NCI-H774 (cell line): ENCODE measurements around the gene SETD1B.
"Not testable (repeated sequence)": the region's sequence is repeated elsewhere in the genome, so short reads cannot be mapped to it uniquely, and the experiment has no call there.

ENCODE experiments used
- DNase-seq: peaks from one replicate; lab custom pipeline; 2025; lab: John Stamatoyannopoulos, UW

SETD1B gene

DNA sequence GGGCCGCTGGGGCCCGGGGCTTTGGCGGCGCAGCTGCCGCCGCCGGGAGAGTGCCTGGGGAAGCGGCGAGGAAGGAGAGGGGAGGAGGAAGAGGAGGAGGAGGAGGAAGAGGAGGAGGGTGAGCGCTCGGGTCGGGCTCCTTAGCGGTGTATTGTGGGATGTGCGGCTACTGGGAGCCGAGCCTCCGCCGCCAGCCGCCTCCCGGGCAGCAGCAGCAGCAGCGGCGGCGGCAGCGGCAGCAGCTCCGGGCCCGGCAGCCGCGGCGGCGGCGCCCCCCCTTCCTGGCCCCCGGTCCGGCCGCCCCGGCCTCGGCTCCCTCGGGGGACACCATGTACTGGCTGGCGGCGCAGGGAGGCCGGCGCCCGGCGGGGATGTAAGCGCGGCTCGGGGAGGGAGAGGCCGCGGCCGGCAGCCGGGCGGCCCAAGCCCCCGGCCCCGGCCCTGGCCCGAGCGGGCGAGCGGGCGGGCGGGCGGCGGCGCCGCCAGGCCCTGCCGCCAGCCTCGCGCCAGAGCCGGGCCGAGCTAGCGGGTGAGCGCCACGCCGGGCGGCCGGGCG, at the start of gene SETD1B:
Gene SETD1B (plus strand): TSS at position 149 of the 556 bp plus-strand sequence. CDS start 729 bp downstream, outside the sequence.
- DNase-seq = peak; percentile 13

- no peak for DNase-seq
These were observed 49.0 kb upstream of the SETD1B start for GRCh38 chr12:121754836-121755235.

GRCh38 chr12:121755591-121755990, 48.2 kb upstream of the SETD1B start:
- no peak for DNase-seq

GRCh38 chr12:121758536-121758935, 45.3 kb upstream of the SETD1B start:
- DNase-seq = not testable (repeated sequence)

DNA sequence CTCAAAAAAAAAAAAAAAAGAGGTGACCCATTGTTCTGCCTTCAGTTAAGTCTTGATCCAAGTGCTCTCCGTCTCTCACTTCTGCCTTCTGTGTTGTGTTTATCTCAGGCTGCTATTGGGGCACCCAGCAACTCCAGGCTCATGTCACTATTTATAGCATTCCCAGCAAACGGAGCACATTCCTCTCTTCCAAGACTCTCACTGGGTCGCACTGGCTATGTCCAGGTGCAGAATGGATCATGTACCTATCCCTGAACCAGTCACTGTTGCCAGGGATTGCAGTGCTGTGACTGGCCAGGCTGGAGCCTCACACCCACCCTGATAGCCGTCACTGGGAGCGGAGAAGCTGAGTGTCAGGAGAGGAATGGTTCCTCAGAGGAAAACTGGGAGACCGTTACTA, 41.5 kb upstream of the SETD1B start:
- DNase-seq = no peak

GRCh38 chr12:121764808-121765207, 39.0 kb upstream of the SETD1B start:
- no peak for DNase-seq

DNA sequence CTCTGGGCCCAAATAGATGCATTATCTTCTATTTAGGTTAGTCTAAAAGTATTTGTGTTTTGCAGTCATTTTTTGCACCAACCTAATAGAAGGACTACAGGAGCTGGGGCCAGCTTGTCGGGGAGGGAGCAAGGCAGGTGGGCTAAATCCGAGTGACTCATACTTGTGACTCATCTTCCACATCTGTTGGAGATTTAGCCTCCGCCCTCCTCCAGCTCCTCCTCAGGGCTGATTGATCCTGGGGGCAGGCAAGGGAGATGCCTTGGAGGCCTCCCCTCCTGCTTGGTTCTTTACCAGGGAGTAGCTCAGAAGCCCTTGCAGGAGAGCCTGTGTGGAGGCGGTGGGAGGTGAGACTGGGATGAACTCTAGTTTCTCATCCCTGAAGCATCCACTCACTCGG, 38.2 kb upstream of the SETD1B start:
- no peak for DNase-seq

- no peak for DNase-seq
These were observed 37.3 kb upstream of the SETD1B start for GRCh38 chr12:121766290-121767039.

DNA sequence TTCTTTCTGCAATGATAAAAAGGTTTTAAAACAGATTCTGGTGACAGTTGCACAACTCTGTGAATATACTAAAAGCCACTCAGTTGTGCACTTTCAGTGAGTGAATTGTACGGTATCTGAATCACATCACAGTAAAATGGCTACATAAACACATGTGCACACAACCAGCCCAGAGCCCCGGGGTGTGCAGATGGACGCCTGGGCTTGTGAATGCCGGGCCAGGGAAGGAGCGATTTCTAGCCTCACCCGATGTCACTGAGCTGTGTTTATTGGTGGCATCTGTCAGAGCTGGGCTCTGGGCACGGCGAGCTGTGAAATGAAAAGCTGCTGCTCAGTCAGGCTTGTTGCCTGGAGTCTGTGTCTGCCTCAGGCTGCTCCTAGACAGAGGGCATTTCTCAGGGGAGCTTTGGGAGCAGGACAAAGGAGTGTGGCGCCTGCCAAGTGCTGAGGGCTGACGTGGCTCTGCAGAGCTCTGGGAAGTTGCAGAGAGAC, 36.2 kb upstream of the SETD1B start:
- DNase-seq = no peak

- no peak for DNase-seq
These were observed 34.4 kb upstream of the SETD1B start for GRCh38 chr12:121769297-121769830.

GRCh38 chr12:121769831-121770301, 33.9 kb upstream of the SETD1B start:
- DNase-seq = no peak

GRCh38 chr12:121770388-121770787, 33.4 kb upstream of the SETD1B start:
- DNase-seq = no peak

- DNase-seq = no peak
These were observed 32.8 kb upstream of the SETD1B start for GRCh38 chr12:121770813-121771625.

DNA sequence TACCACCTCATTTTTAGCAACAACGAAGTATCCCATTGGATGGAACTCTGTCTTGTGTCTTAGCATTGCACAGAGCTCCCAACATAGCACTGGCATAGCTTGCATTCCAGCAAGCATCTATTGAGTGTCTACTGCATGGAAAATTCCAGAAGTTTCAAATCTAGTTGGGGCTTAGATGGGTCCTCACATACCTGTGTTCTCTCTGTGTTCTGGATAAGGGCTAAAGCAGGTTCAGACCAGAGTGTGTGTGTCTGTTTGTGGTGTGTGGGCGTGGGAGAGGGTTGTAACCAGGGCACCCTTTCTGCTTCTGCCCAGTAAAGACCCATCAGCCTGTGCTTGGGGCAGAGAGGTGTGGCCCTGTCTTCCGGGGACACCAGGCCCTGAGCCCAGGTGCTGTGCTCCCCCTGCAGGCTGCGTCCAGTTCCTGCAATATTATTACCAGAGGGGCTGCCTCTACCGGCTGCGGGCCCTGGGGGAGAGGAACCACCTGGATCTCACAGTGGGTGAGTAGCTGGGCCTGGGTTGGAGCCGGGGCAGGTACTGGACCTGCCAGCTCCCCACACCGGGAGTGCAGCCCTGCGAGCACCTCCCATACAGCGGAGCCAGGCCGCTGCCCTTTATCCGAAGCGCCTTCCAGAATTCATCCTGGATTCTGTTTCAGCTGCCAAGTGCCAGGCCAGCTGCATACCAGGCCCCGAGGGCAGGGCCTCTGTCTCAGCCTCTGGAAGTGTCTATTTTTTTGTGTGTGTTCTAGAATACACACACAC, 30.6 kb upstream of the SETD1B start:
- DNase-seq = peak; percentile 34

GRCh38 chr12:121774968-121775474, 28.8 kb upstream of the SETD1B start:
- no peak for DNase-seq

GRCh38 chr12:121775501-121775900, 28.3 kb upstream of the SETD1B start:
- DNase-seq = no peak

DNA sequence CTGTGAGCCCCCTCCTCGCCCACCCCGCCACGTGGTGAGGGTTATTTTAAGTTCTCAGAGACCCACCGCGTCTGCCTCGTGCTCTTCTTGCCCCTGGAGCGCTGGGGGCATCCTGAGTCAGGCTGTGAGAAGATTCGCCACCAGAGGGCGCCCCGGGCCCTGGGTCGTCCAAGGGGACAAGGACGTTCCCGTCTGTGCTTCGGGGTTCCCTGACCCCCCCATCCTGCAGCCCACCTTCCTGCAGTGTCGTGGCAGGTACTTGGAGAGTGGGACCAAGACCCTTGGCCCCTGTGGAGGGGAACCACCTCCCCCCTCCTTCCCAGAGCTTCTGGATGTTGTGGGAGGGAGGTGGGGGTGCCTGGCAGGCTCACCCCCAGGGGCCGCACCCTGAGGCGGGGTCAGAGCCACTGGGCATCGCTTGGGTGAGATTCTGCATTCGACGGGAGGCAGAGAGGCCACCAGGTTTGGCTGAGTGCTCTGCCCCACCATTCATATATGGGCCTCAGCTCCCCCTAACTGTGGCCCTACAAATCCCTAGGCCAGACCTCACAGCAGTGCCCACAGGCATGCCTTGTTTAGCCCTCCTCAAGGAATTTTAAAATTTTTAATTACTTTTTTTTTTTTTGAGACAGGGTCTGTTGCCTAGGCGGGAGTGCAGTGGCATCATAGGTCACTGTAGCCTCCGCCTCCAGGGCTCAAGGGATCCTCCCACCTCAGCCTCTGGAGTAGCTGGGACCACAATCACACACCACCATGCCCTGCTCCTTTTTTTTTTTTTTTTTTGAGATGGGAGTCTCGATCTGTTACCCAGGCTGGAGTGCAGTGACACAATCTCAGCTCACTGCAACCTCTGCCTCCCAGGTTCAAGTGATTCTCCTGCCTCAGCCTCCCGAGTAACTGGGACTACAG, 27.4 kb upstream of the SETD1B start:
- DNase-seq = peak; percentile 56

DNA sequence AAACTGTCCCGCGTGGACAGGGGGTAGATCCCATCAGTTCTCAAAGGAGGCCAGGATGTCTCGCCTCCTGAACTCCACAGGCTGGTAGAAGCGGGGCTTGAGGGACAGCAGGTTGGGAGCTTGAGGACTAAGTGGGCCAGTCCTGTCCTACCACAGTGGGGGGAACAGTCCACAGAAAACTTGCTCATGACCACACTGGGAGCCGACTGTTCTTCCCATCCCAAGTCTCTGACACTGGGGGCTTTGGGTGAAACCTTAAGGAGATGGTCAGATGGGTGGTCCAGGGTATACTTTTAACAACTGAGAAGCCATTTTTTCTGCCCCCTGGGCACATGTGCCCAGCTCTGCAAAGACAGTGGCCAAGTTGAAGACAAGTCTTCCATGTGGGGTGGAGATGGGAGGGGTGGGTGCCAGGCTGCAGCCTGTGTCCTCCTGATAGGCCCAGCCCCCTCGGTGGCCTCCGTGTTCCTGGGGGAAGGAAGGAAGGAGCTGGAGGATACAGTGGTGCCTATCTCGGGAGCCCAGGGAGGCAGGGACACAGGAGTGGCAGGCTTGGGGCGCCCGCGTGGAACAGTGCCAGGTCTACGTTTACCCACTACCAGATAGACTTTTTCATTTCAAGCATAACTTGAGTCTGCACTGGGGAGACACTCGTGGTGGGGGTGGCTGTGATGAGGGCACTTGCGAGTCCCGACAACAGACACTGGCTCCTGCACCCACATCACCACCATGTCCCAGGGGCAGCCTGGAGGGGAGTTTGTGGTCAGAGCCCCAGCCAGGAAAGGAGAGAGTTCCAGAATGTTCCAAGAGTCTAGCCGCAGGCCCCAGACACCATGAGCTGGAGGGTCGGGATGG, 25.0 kb upstream of the SETD1B start:
- no peak for DNase-seq

GRCh38 chr12:121779422-121779895, 24.4 kb upstream of the SETD1B start:
- no peak for DNase-seq
